HS-5 (cell line): ENCODE results near the gene ETAA1.

Experiments used
- DNase-seq: peaks from one replicate; pipeline ENCODE4 v3.0.0-alpha.2; 2012; ENCODE audit warnings: low read depth

The ETAA1 gene

DNA sequence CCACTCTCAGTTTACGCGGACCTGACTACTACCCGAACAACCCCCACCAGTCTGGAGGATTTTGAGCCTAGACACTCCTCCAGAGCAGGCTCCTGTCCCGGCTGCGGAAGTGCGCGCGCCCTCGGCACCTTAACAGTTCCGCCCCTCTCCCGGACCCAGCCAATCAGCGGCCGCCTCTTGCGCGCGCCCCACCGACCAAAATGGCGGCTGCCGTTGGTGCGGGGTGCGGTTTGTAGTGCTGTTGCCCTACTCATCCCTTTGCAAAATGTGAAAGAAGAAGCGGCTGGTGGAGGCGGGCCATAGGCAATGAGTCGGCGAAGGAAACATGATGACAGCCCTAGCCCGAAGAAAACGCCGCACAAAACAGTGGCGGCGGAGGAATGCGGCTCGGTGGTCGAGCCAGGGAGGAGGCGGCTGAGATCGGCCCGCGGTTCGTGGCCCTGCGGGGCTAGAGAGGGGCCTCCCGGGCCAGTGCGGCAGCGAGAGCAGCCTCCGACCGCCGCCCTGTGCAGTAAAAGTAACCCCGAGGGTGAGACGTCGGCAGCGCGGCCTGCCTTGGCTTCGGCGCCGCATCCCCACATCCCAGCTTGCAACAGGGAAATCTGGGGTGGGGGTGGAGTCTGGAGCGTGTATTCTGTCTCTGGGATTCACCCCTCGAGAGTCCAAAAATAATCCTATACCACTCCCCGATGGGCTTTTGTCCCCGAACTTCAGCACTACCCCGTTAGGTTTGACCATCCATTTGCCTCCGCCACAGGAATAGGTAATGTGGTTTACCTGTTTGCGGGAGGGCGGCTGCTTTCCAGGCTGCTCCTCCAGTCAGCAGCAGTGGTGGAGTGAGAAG is at the start of gene ETAA1:
Gene ETAA1 (plus strand): TSS at position 191 of the 844 bp plus-strand sequence. CDS start 116 bp downstream, at position 307.
- no peak for DNase-seq

DNA sequence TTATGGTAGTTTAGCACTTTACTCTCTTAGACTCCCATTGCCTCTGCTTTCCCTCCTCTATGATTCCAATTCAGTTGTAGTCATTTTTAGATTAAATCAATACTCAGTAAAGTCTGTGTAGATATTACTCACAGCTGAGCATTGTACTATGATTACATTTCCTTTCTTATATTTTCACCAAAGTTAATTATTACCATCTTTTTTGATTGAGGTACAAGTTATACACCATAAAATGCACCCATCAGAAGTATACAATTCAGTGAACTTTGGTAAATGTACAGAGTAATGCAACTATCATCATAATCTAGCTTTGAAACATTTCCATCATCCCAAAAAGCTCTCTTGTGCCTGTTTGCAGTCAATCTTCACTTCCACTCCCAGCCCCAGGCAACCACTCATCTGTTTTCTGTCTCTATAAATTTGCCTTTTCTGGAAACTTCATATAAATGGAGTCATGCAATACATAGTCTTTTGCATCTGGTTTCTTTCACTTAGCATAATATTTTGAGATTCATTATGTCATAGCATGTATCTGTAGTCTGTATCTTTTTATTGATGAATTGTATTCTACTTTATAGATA is 30.2 kb upstream of the ETAA1 start:
- no peak for DNase-seq

GRCh38 chr2:67374481-67374880 is 22.7 kb upstream of the ETAA1 start:
- no peak for DNase-seq

- DNase-seq: no peak
Observed at GRCh38 chr2:67374949-67375348, 22.2 kb upstream of the ETAA1 start.

- DNase-seq: no peak
Observed at GRCh38 chr2:67378555-67378954, 18.6 kb upstream of the ETAA1 start.

- DNase-seq: no peak
Observed at GRCh38 chr2:67379048-67379447, 18.1 kb upstream of the ETAA1 start.

DNA sequence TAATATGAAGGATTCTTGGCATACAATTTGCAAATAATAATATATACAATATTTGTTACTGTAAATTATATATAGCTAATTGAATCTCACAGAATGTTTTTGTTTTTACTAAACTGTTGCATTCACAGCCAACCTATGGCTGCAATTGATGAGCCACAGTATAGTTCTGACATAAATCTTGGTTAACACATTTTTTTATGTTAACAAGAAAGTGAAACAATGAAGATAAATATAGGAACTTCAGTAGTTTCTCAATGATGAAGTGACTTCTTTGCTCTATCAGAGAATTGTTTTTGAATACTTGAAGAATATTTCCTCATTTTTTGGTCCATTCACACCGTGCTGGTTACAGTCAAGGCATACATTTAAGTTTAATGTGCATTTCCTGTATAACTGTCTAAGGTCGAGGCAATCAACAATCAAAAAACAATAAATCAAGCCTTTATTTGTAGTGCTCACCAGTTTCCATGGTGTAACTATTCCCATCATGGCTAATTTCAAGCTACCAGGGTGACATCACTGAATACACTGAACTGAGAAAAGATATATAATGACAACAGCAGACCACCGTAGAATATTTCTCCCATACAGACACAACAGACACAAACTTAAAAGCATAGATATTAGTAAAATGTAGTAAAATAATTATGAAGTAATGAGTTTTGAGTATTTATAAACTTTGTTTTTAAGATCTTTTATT is 12.9 kb upstream of the ETAA1 start:
- DNase-seq: no peak

DNA sequence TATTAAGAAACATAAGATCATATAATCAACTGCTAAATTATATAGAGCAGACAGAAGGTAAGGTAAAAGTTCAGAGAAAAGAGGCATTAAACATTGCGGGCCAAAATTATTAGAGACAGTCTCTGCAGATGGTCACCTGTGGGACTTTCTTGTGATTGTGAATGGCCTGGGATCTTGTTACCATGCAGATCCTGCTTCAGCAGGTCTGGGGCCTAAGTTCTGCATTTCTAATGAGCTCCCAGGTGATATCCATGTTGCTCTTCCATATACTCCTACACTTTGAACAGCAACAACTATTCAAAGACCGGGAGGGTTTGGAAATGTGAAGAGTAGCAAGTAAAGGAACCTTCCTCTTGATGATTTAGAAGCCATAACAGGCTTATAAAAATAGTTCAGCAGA is 8.5 kb upstream of the ETAA1 start:
- no peak for DNase-seq

DNA sequence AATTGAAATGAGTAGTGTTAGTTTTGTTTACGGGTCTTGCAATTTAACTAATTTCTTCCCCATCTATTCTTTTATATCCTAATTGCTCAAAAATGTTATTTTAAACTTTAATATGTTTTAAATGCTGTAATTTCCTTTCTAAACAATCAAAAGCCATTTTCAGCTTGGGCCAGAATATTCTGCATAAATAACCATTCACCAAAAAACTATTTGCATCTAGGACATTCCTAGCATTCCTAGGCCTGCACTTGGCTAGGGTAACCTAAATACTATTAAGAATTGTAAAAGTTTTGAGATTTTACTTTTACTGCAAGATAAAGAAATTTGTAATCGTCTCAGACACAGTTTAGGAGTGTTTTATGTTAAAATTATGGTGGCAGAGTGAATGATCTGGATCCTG is 7.8 kb upstream of the ETAA1 start:
- no peak for DNase-seq

- no peak for DNase-seq
Observed at GRCh38 chr2:67389788-67390187, 7.3 kb upstream of the ETAA1 start.

GRCh38 chr2:67393237-67393636 is 3.9 kb upstream of the ETAA1 start:
- no peak for DNase-seq

GRCh38 chr2:67394734-67395133 is 2.4 kb upstream of the ETAA1 start:
- DNase-seq: no peak

DNA sequence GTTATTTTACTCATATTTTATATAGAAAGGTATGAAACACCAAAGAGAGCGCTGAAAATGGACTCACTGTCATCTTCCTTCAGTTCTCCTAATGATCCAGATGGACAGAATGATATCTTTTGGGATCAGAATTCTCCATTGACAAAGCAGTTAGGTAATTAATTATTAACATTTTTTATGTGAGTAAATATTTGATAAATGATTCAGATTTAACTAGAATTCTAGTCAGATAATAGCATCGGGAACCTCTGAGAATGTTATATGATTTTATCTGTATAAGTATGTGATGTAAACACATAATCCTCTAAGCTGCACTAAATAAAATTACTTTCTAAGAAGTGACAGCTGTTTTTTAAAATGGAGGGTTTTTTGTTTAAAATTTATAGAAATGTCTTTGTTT is 2.0 kb downstream of the ETAA1 start:
- DNase-seq: no peak

- DNase-seq: no peak
Observed at GRCh38 chr2:67399831-67400489, 2.8 kb downstream of the ETAA1 start.

- no peak for DNase-seq
Observed at GRCh38 chr2:67400560-67401485, 3.7 kb downstream of the ETAA1 start.

DNA sequence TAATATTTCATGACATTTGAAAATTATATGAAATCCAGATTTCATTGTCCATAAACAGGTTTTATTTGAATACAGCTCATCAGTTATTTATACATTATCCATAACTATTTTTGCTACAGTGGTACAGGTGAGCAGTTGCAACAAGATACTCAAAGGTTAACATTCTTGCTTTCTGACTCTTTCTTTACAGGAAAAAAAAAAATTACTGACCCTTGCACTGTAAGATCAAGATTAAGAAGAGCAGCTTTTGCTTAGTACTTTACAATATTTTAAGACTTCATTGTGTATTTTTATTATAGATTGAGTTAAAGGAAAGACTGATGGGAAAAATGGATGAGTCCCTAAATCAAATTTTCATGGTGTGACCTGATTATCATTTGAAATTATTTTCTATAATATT is 11.2 kb downstream of the ETAA1 start:
- no peak for DNase-seq

- DNase-seq: no peak
Observed at GRCh38 chr2:67412424-67412823, 15.3 kb downstream of the ETAA1 start.

DNA sequence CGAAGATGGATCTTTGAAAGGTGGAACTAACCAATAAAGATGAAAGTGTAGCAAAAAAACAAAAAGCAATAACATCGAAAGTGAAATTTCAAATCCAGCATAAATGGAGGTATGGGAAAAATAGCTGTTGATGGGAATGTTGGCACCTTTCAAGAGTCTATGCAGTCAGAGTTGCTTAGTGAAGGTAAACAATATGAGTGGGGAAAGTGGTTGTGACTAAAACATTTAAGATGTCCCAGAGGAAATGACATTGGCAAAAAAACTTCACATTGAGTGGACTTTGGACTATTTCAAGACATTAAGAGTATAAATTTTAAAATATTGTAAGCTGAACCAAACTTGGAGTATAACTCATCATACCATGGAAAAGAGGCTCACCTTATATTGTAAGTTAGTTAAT is 17.7 kb downstream of the ETAA1 start:
- DNase-seq: no peak

DNA sequence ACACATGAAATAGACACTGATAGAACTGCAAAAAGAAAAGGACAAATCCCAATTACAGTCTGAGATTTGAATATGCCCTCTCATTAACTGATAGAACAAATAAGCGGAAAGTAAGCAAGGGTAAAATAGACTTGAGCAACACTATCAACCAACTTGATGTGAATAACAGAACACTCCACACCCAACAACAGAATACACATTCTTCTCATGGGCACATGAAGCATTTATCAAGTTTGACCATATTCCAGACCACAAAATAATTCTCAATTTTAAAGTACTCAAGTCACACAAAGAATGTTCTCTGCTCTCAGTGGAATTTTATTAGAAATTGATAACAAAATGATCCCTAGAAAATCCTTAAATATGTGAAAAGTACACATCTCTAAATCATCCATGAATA is 19.0 kb downstream of the ETAA1 start:
- DNase-seq: no peak

DNA sequence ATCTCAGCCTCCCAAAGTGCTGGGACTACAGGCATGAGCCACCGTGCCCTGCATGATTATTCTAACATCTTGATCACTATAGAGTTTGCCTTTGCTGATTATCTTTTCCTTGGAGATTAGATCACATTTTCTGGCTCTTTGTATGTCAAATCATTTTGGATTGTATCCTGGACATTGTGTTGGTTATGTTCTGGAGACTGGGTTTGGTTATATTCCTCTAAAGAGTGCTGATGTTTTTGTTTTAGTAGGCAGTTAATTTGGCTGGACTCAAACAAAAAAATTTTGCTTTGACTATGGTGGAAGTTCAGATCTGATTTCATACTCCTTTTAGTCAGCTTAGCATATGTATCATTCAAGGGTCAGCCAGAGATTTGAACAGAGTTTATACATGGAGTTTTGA is 26.4 kb downstream of the ETAA1 start:
- no peak for DNase-seq

- no peak for DNase-seq
Observed at GRCh38 chr2:67436221-67436620, 39.1 kb downstream of the ETAA1 start.

DNA sequence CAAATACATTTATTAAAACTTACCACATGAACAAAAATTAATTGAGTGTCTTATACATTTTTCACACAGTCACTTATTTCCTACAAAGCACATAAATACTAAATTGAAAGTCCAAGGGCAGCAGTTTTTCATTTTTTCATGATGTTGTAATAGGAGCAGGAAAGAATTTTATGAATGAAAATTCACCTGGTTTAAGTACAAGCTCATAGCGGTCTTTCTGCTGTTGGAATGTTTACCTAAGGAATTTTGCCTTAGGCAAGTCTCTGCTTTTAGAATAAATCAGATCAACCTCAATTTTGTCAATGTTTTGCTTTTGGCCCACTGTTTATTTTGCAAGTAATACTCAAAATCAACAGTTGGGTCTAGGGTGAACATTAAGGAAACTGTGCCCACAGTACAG is 40.0 kb downstream of the ETAA1 start:
- DNase-seq: no peak
